ENCODE measurements around the gene SLC13A3.

The SLC13A3 gene

DNA sequence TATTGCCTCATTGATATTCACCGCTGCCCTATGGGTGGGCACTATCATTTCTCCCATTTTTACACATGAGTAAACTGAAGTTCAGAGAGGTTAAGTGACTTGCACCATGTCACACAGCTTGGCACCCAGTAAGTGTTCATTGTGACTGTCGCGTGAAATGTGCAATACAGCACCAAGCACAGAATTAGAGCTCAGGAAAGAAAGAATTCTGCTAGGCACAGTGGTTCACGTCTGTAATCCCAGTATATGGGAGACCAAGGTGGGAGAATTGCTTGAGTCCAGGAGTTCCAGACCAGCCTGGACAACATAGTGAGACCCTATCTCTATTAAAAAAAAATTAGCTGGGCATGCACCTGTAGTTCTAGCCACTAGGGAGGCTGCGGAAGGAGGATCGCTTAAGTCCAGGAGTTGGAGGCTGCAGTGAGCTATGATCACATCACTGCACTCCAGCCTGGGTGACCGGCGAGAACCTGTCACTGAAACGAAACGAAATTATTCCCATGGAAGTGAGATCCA lies 626 bp downstream of the SLC13A3 start:
- DNase-seq = no peak

DNA sequence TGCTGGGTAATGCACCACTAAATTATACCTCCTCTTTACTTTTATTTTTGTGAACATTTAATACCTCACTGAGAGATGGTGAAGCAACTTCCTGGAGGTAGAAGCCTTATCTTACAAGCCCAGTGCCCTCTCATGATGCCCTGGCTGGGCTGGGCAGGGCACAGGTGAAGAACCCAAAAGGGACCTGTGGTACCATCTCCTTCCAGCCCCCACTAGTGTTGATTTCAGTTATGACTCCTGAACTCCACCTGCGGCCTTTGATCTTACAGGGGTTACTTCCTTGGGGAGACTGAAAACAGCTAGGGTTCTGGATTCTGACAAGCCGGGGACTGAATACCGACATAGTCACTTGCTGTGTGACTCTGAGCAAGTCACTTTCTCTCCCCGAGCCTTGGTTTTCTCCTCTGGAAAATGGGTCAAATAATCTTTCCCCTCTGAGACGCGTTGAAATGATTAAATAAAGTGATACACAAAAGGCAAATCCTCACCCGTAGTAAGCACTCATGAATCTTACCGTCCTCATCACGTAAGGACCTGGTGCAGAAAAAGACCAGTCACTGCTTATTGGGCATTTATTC lies 1.2 kb downstream of the SLC13A3 start:
- no peak for DNase-seq

DNA sequence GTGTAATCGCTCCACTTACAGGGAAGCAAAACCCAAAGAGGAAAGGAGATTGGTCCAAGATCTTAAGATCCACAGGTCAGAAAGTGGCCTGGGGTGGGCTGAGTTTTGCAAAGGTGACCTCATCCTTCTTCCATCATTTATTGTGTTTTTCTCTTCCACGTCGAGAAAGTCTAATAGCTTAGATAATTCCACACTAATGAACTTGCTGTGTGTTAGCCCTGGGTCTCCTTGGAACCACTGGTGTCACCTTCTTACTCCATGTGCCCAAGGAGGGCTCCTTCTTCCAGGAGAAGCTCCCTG lies 1.7 kb downstream of the SLC13A3 start:
- DNase-seq = no peak

DNA sequence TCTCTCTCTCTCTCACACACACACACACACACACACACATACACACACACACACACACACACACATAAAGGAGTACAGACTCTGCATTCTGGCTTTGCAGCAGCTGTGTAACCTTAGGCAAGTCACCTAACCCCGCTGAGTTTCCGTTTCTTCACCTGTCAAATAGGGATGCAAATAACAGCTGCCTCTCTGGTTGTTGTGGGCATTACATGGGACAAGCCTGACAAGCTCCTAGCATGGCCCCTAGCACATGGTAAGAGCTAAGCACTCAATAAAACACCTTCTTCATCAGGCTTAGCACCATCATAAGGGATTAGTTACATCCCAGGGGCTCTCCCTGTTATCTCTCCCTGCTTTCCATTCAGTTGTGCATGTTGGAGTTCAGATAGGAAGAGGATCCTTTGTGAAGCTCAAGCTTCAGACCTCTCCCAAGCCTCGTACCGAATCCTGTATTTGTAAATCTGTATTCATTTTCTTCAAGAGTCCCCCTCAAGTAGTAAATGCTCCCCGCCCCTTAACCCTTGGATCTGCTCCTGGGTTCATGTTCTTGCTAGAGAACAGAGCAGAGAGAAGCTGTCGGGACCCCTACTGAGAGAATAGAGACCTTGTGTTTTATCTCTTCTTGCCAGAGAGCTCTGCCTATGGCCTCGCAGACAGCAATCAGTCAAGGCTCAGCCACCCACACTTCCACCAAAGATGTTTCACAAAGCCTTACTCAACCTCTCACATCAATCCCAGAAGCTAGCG lies 2.2 kb downstream of the SLC13A3 start:
- no peak for DNase-seq

DNA sequence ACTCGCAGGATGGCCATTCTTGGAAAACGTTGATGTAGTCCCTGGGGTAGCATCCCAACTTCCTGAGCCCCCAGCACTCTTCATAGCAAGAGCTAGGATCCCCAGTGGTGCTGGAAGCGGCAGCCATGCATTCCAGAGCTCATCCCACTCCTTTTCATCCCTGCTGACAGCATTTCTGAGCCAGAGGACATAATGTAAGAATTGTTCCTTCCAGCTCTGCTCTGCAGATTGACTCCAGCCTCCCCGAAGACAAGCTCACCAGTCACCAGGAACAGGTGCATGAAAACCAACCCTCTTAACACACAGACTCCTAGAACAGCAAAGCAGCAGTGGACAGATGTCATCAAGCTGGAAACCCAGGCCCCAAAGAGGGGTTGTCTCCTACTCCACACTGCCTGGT lies 3.8 kb downstream of the SLC13A3 start:
- DNase-seq = no peak

DNA sequence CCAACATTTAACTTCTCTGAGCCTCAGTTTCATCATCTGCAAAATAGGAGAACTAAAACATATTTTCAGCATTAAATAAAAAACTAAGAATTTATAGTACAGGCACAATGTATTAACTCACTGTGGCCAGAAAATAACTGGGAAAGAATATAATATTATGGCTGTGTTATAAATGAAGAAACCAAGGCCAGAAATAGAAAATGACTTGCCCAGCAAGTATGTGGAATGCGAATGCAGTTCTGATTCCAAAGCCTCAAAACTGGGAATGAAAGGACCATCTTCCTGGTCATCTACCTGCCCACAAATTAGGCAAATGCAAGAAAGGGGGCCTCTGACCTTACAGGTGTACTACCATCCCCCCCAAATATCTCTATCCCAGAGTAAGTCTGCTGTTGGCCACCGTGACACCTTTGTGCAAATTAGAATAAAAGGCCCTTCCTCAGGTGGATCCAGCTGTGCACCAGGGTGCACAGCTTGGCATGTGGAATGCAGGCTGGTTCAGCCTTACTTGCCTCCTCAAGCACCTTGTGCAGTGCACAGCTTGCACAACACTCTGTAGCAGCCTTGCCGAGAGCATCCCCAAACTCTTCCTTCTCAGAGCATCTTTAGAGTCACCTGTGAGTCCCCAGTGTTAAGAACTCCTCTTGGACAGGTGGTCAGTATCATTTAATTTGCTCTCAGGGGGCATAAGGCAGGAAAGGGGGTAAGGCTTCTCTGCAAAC lies 4.4 kb downstream of the SLC13A3 start:
- DNase-seq = no peak

DNA sequence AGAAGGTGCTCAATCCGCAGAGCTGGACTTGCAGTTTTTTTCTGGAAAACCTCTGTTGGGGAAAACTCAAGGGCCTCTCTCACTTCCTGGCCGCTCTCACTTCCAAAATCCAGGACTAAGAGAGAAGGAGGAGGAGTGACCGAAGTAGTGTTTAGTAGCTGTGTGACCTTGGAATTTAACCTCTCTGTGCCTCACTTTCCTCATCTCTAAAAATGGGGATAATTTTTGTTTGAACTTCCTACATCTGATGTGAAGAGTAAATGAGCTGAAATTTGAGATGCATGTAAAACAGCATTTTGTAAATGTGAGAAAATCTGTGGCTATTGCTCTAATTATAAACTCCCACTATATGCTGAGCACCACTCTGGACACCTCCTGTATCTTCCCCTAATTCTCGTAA lies 5.1 kb downstream of the SLC13A3 start:
- no peak for DNase-seq

DNA sequence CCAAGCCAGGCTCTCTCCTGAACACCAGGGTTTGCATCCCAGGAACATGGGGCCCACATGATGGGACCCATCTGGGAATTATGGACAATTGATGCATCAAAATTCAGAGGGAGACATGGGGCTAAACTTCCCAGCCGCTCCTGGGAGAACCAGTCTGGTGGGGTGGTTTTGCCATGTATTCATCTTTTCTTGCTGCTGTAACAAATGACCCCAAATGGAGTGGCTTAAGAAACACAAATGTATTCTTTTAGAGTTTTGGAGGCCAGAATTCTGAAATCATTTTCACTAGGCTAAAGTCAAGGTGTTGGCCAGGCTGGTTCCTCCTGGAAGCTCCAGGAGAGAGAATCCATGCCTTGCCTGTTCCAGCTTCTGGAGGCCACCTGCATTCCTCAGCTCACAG lies 6.5 kb downstream of the SLC13A3 start:
- DNase-seq = no peak

DNA sequence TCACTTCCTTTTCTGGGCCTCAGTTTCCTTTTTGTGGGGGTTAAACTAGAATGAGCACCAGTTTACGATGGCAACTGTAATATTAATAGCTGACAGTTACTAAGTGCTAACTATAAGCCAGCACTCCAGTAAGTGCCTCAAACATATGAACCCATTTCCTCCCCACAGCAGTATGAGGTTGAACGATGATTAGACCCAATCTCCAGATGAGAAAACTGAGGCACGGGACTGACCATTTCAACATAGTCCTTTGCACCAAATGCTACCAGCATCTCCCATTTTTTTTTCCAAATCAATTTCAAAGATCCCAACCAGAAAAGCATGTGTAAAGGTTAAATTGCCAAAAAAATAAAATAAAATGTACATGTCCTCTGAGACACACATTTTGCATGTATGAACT lies 7.1 kb downstream of the SLC13A3 start:
- DNase-seq = no peak

DNA sequence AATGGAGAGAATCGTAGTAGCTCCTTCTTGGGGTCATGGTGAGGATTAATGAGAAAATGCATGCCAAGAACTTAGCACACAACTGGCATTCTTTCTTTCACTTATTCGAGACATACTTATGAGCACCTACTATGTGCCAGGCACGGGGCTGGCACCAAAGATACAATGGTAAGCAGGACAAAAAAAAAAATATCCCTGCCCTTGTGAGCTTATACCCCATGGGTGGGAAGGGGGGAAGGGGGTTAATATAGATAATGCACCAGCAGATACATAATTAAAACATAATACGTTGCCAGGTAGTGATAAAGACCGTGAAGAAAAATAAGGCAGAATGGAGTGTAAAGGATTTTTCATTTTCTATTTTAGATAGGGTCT lies 8.3 kb downstream of the SLC13A3 start:
- DNase-seq = no peak

DNA sequence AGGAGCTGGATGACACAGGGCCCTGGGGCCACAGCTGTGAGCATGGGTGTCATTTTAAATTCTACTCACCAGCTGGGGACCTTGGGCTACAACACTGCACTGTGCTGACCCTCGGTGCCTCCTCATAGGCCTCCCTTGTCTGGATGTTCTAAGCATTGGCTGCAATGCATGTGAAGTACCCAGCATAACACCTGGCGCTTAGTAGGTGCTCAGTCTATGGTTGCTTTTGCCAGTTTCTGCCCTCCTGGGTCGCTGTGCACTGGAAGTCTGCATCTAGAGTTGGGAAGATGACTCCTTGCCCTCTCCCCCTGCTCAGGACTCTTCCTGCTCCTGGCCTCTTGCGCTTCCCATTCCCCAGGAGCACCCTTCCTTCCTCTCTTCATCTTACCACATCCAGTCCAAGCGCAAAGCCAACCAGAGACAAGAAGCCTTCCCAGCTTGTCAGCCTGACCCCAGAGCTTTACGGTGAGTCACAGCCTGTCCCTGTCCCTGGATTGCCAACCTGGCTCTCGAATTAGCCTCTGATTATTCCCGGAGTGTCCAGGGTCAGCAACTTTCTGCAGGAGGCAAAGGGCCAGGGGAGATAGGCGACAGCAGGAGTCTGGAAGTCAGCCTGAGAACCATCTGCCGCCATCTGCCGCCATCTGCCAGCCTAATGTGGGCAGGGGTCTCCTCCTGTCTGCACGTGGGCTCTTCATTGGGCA lies 8.8 kb downstream of the SLC13A3 start:
- DNase-seq = no peak

DNA sequence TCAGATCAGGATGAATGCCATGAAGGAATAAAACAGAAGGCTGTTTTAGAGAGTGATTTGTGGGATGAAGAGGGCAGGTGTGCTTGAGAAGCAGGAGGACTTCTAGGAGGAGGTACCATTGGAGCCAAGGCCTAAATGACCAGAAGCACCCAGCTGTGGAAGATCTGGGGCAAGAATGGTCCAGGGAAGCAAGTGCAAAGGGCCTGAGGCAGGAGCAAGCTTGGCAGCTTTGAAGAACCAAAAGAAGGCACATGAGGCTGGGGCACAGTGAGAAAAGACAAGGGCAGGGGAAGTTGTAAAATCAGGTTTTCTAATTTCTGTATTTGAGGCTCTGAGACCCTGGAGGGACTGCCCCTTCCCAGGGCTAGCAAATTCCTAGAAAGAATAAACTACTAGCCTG lies 9.8 kb downstream of the SLC13A3 start:
- no peak for DNase-seq

DNA sequence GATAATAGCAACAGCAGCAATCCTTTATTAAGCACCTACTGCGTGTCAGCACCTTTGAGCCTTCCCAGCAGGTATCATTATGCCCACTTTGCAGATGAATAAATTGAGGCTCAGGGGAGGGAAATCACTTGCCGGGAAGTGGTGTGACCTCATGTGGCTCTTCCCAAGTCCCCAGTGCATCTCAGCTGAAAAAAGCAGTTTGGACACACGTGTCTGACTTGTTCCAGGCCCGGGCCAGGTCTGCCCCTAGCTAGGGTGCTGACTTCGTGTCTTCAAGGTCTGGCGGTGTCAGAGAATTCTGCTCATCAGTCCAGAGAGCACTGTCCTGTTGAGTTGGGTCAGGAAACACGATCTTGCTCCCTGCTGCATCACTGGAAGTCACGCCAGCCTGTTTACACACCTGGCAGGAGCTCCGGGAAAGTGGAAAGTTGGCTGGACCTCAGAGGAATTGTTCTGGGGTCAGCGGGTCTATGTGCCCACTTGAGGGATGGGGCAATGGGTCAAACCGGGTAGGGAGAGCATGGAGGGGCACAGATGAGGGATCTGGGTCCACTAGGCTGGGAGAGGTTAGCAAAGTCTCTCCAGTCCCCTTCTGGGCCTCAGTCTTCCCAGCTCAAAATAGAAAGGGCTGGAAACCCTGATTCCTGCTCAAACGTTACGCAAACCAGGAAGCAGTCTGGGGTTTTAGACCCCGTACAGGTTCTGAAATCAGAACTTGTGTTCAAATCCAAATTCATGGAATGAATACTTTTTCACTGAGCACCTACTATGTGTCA lies 10.5 kb downstream of the SLC13A3 start:
- no peak for DNase-seq

DNA sequence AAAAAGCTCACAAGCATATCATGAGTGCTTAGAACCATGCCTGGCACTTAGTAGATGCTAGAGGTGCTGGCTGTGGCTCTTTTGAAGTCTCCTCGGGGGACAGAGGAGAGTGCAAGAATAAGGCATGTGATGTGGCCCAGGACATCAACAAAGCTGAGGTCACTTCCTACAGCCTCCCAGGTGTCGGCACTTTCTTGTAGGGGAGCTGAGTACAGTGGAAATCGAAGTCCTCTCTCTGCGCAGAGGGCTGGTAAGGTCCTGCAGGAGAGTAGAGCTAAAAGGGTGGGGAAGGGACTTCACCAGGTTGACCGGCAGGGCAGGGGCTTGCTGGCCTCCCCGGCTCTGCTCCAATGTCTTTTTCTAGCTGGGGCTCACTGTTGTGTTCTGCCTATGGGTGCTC lies 11.2 kb downstream of the SLC13A3 start:
- DNase-seq = no peak

DNA sequence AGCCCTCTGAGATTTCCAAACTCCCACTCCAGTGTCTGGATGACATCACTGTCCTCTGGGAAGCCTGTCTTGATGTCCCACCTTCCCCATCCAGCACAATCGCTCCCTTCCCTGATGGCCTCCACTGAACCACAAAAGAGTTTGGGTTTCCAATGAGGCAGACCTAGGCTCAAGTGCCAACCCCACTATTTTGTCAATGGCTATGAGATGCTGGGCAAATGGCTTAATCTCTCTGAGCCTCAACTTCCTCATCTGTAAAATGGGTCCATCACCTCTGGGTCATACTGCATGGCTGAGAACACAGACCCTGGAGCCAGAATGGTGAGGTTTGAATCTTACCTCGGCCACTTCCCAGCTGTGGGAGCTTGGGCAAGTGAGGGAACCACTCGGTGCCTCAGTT lies 11.7 kb downstream of the SLC13A3 start:
- DNase-seq = no peak

DNA sequence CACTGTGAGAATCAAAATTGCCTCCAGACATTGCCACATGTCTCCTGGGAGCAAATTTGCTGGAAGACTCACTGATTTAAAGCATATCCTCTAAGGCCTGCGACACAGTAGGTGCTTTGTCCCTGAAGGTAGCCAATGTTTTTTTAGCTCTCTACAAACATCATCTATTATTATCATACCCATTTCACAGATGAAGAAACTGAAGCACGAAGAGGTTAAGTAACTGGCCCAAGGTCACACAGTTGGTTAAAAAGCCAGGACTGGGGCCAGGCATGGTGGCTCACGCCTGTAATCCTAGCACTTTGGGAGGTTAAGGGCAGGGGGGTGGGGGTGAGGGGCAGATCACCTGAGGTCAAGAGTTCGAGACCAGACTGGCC lies 12.4 kb downstream of the SLC13A3 start:
- no peak for DNase-seq

DNA sequence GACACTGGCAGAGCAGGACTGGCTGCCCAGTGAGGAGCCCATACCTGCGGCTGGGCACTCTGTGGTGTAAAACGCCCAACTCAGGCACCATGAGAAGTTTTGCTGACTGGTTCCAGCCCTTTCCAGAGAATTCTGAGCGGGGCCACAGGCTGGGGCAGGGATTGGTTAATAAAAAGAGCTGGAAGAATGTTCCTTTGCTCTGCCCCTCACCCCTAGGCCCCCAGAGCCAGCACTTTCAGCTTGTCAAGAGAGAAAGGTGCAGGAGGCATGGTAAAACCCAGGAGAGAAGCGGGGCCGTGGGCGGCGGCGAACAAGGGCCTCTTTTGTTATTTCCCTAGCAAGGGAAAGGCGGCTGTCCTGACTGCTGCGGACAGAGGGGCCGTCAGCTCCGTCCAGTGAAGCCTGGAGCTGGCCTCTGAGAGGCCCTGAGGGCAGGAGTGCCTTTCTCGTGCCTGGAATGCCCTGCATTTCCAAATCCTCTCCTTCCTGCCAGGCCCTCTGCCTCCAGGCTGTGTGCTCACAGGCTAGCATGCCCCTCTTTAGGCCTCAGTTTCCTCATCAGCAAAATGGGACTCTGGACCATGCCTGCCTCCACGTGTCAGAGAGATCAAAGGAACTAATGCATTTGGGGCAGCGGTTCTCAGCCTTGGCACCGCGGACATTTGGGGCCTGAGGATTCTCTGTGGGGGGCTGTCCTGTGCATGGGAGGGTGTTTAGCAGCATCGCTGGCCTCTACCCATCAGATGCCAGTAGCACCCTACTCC lies 12.9 kb downstream of the SLC13A3 start:
- no peak for DNase-seq

DNA sequence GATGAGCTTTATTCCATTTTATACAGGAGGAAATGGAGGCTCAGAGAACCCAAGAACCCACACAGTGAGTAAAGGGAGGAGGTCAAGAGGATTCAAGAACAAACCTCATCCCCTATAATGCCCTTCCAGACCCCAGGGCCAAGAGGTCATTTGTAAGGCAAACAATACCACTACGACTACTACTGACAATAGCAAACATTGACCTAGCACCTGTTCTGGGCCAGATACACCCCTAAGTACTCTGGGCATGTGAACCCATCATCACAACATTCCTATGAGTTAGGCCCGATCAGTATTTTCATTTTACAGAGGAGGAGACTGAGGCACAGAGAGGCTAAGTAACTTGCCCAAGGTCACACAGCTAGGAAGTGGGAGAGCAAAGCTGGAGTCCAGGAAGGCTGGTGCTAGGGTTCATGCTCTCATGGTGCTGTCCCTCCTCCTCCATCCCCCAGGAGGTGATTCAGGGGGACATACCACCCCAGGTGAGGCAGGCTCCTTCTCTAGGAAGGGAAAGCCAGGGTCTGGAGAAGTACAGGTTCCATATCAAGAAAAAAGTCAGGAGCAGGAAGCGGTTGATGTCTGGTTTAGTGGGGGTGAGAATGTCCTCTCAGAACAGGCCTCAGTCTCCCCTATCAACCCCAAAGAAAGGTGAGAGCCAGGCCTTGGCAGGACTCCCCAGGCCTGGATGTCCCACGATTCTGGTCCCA lies 13.7 kb downstream of the SLC13A3 start:
- DNase-seq = no peak

DNA sequence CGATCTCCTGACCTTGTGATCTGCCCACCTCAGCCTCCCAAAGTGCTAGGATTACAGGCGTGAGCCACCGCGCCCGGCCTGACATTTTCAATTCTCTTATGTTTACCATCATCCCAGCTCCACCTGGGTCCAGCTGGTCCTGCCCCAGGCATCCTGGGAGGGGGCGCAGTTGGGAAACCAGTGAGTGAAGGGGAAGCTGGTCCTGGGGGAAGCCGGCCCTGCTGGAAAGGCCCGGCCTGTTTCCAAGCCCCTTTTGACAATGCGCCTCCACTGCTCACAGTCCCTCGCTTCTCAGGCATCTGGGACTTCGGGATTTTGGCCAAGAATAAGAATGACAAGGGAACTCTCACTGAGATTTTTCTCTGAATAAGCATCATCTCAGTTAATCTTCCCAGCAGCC lies 14.2 kb downstream of the SLC13A3 start:
- DNase-seq = no peak

DNA sequence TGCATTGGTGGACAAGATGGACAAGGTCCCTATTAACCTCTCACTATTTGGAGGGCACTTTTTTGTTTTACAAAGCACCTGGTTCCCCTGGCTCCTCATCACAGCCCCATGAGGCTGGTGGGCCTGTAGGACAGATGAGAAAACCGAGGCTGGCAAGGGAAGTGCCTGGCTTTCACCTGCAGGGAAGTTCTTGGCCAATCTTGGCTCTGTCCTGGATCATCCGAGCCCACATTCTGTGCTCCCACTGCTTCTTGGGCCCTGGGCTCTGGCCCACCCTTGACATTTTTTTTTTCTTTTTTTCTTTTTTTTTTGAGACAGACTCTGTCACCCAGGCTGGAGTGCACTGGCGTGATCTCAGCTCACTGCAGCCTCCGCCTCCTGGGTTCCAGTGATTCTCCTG lies 14.7 kb downstream of the SLC13A3 start:
- DNase-seq = no peak

DNA sequence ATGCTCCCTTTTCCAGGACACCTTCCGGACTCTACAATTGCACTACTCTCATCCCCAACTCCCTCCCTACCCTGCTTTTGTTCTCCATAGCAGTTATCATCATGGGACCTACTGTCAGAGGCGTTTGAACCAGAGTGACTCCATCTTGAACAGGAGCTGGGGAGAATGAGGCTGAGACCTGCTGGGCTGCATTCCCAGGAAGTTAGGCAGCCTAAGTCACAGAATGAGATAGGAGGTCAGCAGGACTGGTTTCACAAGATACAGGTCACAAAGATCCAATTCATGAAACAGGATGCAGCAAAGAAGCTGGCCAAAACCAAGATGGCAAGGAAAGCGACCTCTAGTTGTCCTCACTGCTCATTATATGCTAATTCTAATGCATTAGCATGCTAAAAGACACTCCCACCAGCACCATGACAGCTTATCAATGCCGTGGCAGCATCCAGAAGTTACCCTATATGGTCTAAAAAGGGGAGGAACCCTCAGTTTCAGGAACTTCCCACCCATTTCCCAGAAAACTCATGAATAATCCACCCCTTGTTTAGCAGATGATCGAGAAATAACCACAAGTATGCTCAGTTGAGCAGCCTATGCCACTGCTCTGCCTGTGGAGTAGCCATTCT lies 15.6 kb downstream of the SLC13A3 start:
- no peak for DNase-seq
